ENCODE data around the gene FZD8. TPM values are rescaled to one million over a fixed set of nuclear protein-coding genes. Genes with fewer than 3 reads are reported as not detected.

Gene FZD8
- total RNA-seq, 1 experiment from 2014 or later, result 0.22 TPM

DNA sequence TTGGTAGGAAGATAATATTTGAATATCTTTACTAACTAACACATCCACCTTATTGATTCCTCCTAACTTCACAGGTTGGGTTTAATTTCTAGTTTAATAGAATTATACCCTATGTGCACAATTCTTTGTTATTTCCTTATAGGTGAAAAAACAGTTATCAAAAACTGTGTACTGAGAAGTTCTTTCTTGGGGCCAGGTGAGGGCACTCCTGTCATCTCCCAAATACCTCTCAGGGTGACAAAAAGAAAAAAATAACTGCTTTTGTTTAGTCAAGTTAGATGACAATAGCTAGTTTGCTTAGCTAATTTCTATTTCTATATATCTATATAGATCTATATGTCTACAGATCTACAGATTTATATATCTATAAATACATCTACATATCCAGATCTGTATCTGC lies 10.1 kb downstream of the FZD8 start:
- ChIA-PET RAD21 (ENCODE audit: low non-redundant PET in 1 of 2, low total read pairs in 2 of 2, uncharacterized antibody in 2 of 2, unreplicated experiment in 2 of 2) (no interaction called here), CTCF (interaction anchor here (1.2 kb wide), 1 partner anchor 512 kb away, joined by 3 read pairs; no protein-coding TSS in a partner anchor), POLR2A (no interaction called here)
- Histone ChIP-seq H3K4me2 (ENCODE audit: low read length) (no peak overlapping the region), H3K27me3 (ENCODE audit: insufficient read depth, low read length) (no peaks in the 10 kb centered on the region), H3K9me2 (ENCODE audit: insufficient read depth) (no peaks in the 10 kb centered on the region), H4K20me1 (ENCODE audit: insufficient read depth) (no peaks in the 10 kb centered on the region), H3K36me3 (ENCODE audit: control insufficient read depth in 1 of 2, insufficient read depth in 2 of 2, low read length in 2 of 2) (no peaks in the 10 kb centered on the region), H2AFZ (ENCODE audit: low read depth, low read length, poor library complexity, severe bottlenecking) (no peak overlapping the region), H3K9me3 (ENCODE audit: control insufficient read depth in 1 of 2, insufficient read depth in 1 of 2, low read depth in 1 of 2, low read length in 2 of 2) (no peaks in the 10 kb centered on the region), H3K4me1 (ENCODE audit: control insufficient read depth in 1 of 2, insufficient read depth in 2 of 2, low read length in 2 of 2) (no peaks in the 10 kb centered on the region), H3K4me3 (replicated peaks in 1 of 2; ENCODE audit: low read depth in 1 of 2, low read length in 2 of 2) (no peak overlapping the region), H3K9ac (ENCODE audit: low read length) (no peak overlapping the region), H3K79me2 (ENCODE audit: insufficient read depth, low read length) (no peaks in the 10 kb centered on the region), H3K27ac (ENCODE audit: low read depth, low read length) (no peak overlapping the region)
- no peak for ATAC-seq
- intact Hi-C loops (cut with micrococcal nuclease), result no loop called here
- no TSS peak for BruUV-seq (replicated peaks)
- TF ChIP-seq FOSL1 (IDR thresholded peaks at IDR 0.05; ENCODE audit: low read depth) (no peak), RAD21 (IDR thresholded peaks at IDR 0.05; ENCODE audit: low read depth) (peak; percentile 21)
- TF ChIP-seq, protein P1, sequence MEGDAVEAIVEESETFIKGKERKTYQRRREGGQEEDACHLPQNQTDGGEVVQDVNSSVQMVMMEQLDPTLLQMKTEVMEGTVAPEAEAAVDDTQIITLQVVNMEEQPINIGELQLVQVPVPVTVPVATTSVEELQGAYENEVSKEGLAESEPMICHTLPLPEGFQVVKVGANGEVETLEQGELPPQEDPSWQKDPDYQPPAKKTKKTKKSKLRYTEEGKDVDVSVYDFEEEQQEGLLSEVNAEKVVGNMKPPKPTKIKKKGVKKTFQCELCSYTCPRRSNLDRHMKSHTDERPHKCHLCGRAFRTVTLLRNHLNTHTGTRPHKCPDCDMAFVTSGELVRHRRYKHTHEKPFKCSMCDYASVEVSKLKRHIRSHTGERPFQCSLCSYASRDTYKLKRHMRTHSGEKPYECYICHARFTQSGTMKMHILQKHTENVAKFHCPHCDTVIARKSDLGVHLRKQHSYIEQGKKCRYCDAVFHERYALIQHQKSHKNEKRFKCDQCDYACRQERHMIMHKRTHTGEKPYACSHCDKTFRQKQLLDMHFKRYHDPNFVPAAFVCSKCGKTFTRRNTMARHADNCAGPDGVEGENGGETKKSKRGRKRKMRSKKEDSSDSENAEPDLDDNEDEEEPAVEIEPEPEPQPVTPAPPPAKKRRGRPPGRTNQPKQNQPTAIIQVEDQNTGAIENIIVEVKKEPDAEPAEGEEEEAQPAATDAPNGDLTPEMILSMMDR (IDR thresholded peaks at IDR 0.05 in 2 of 3, conservative IDR thresholded peaks at IDR 0.05 in 1 of 3; ENCODE audit: borderline replicate concordance in 1 of 3, insufficient read depth in 1 of 3, low read depth in 2 of 3, low read length in 2 of 3), result peak in 1 of 3 experiments; percentile 21; a peak in 1 of 6 replicates
- DNase-seq (ENCODE audit: low read depth, low spot score), result no peak

DNA sequence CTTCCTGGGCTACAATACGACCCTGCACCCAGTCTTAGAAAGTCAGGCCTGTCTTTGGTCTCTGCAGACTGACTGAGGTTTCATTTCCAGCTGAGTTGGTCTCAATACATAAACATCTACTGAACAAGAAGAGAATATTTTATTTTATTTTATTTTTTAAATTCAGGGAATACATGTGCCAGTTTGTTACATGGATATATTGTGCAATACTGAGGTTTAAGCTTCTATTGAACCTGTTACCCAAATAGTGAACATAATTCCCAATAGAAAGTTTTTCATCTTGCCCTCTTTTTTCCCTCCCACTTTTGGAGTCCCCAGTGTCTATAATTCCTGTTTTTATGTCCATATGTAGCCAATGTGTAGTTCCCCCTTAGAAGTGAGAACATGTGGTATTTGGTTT lies 10.7 kb downstream of the FZD8 start:
- Histone ChIP-seq H3K27ac (ENCODE audit: low read depth, low read length) (no peak overlapping the region), H4K20me1 (ENCODE audit: insufficient read depth) (no peaks in the 10 kb centered on the region), H3K9ac (ENCODE audit: low read length) (no peak overlapping the region), H3K4me1 (ENCODE audit: control insufficient read depth in 1 of 2, insufficient read depth in 2 of 2, low read length in 2 of 2) (no peaks in the 10 kb centered on the region), H3K4me2 (ENCODE audit: low read length) (no peak overlapping the region), H3K36me3 (ENCODE audit: control insufficient read depth in 1 of 2, insufficient read depth in 2 of 2, low read length in 2 of 2) (no peaks in the 10 kb centered on the region), H3K9me3 (ENCODE audit: control insufficient read depth in 1 of 2, insufficient read depth in 1 of 2, low read depth in 1 of 2, low read length in 2 of 2) (no peaks in the 10 kb centered on the region), H3K4me3 (replicated peaks in 1 of 2; ENCODE audit: low read depth in 1 of 2, low read length in 2 of 2) (no peak overlapping the region), H3K79me2 (ENCODE audit: insufficient read depth, low read length) (no peaks in the 10 kb centered on the region), H3K27me3 (ENCODE audit: insufficient read depth, low read length) (no peaks in the 10 kb centered on the region), H2AFZ (ENCODE audit: low read depth, low read length, poor library complexity, severe bottlenecking) (no peak overlapping the region), H3K9me2 (ENCODE audit: insufficient read depth) (no peaks in the 10 kb centered on the region)
- intact Hi-C loops (cut with micrococcal nuclease), result no loop called here
- POLR2A ChIA-PET, result no interaction called here
- no peak for DNase-seq (ENCODE audit: low read depth, low spot score)
- BruUV-seq (replicated peaks), result no TSS peak
- RAD21 ChIA-PET (ENCODE audit: low non-redundant PET in 1 of 2, low total read pairs in 2 of 2, uncharacterized antibody in 2 of 2, unreplicated experiment in 2 of 2), result no interaction called here
- ATAC-seq, result no peak
- CTCF ChIA-PET, result no interaction called here
- no peak for TF ChIP-seq EZH2phosphoT487 (IDR thresholded peaks at IDR 0.05; ENCODE audit: borderline replicate concordance)
- no peak for TF ChIP-seq ZNF274 (IDR thresholded peaks at IDR 0.05; ENCODE audit: low read depth, low read length)
- no peak for TF ChIP-seq TCF7L2 (IDR thresholded peaks at IDR 0.05; ENCODE audit: borderline replicate concordance, extremely low read depth, insufficient read depth, insufficient read length)
- TF ChIP-seq SIN3A (IDR thresholded peaks at IDR 0.05; ENCODE audit: low read depth), result no peak
- TF ChIP-seq POLR2AphosphoS5 (IDR thresholded peaks at IDR 0.05; ENCODE audit: low read depth, low read length), result no peak
- no peak for TF ChIP-seq ZBTB33 (IDR thresholded peaks at IDR 0.05; ENCODE audit: extremely low read depth, insufficient replicate concordance, low read length)
- no peak for TF ChIP-seq CEBPB (IDR thresholded peaks at IDR 0.05; ENCODE audit: low read depth)
- no peak for TF ChIP-seq ZFX (IDR thresholded peaks at IDR 0.05)
- TF ChIP-seq, protein P2, sequence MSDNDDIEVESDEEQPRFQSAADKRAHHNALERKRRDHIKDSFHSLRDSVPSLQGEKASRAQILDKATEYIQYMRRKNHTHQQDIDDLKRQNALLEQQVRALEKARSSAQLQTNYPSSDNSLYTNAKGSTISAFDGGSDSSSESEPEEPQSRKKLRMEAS (IDR thresholded peaks at IDR 0.05), result no peak
- TF ChIP-seq EZH2 (IDR thresholded peaks at IDR 0.05), result no peak
- TF ChIP-seq SRF (IDR thresholded peaks at IDR 0.05; ENCODE audit: low read depth), result no peak
- no peak for TF ChIP-seq EGR1 (IDR thresholded peaks at IDR 0.05; ENCODE audit: low read depth)

Data from HCT116 (cell line).